Activated CD4-positive, alpha-beta T cell treated with anti-CD3 and anti-CD28 coated beads, Interleukin-2, amount 50 U/mL, for 24 hours (primary cell): ENCODE measurements around the gene UBAC2.
A peak's percentile ranks its signal among the peaks of the same experiment; 100 is the strongest.

Experiments
- DNase-seq, 2 donors: peaks; one replicate each; pipeline ENCODE4 v3.0.0-alpha.2; 2020; ENCODE audit warnings: low read depth in 1 of 2, low spot score in 1 of 2

The UBAC2 gene

GRCh38 chr13:99355267-99356011 is 154.8 kb downstream of the UBAC2 start:
- DNase-seq, result no peak

- DNase-seq, result no peak
Measured at GRCh38 chr13:99356012-99356261, 155.3 kb downstream of the UBAC2 start.

- DNase-seq, result peak in 1 of 2 donors; percentile 52
Measured at GRCh38 chr13:99356262-99357091, 155.8 kb downstream of the UBAC2 start.

GRCh38 chr13:99357131-99357596 is 156.5 kb downstream of the UBAC2 start:
- peak in 1 of 2 donors; percentile 55 for DNase-seq

- no peak for DNase-seq
Measured at GRCh38 chr13:99357941-99358340, 157.3 kb downstream of the UBAC2 start.

- no peak for DNase-seq
Measured at GRCh38 chr13:99359528-99359927, 158.9 kb downstream of the UBAC2 start.

GRCh38 chr13:99360696-99361095 is 160.0 kb downstream of the UBAC2 start:
- DNase-seq, result no peak

- no peak for DNase-seq
Measured at GRCh38 chr13:99361197-99361596, 160.5 kb downstream of the UBAC2 start.

- DNase-seq, result no peak
Measured at GRCh38 chr13:99362362-99362761, 161.7 kb downstream of the UBAC2 start.

- DNase-seq, result no peak
Measured at GRCh38 chr13:99363391-99363790, 162.7 kb downstream of the UBAC2 start.

GRCh38 chr13:99363949-99364348 is 163.3 kb downstream of the UBAC2 start:
- DNase-seq, result no peak

- DNase-seq, result no peak
Measured at GRCh38 chr13:99366075-99366987, 165.7 kb downstream of the UBAC2 start.

- no peak for DNase-seq
Measured at GRCh38 chr13:99367106-99367616, 166.5 kb downstream of the UBAC2 start.

GRCh38 chr13:99367663-99368448 is 167.2 kb downstream of the UBAC2 start:
- no peak for DNase-seq

- DNase-seq, result no peak
Measured at GRCh38 chr13:99370481-99371275, 170.0 kb downstream of the UBAC2 start.

- DNase-seq, result no peak
Measured at GRCh38 chr13:99371956-99372355, 171.3 kb downstream of the UBAC2 start.

GRCh38 chr13:99373436-99373835 is 172.8 kb downstream of the UBAC2 start:
- DNase-seq, result no peak

GRCh38 chr13:99374169-99374991 is 173.7 kb downstream of the UBAC2 start:
- no peak for DNase-seq
